K562 (cell line): ENCODE data around the gene SOST. TPM values are rescaled to one million over a fixed set of nuclear protein-coding genes. Genes with fewer than 3 reads are reported as not detected.

Experiments used
- ARNT ChIP-seq, 2 experiments: fragments of 450-650 bp; IDR thresholded peaks; 2 replicates each; pipeline ENCODE4 v1.6.1; 2016; ENCODE audit warnings: mild to moderate bottlenecking in 1 of 2
- E2F6 ChIP-seq, 2 experiments: IDR thresholded peaks; 2 replicates each; pipeline ENCODE4 v1.6.1; 2011; ENCODE audit warnings: borderline replicate concordance in 1 of 2, control low read depth in 1 of 2, low read depth in 1 of 2, low read length in 1 of 2, mild to moderate bottlenecking in 1 of 2, mixed read lengths in 1 of 2, moderate library complexity in 1 of 2; ENCODE audit not compliant: insufficient read depth in 1 of 2, insufficient read length in 1 of 2, poor library complexity in 1 of 2, severe bottlenecking in 1 of 2; ENCODE audit errors: extremely low read depth in 1 of 2
- GABPB1 ChIP-seq: sonication (generic); formaldehyde crosslinking; IDR thresholded peaks from 2 replicates; pipeline ENCODE4 v1.8.0; 2022; ENCODE audit warnings: mild to moderate bottlenecking, missing genetic modification reagents
- GTF2A2 ChIP-seq: IDR thresholded peaks from 2 replicates; pipeline ENCODE4 v1.6.1; 2016; ENCODE audit warnings: mild to moderate bottlenecking, missing genetic modification characterization, missing compliant biosample characterization
- HCFC1 ChIP-seq: IDR thresholded peaks from 2 replicates; pipeline ENCODE4 v1.6.1; 2012; ENCODE audit warnings: low read depth, low read length, improper control_type of control experiment
- HDAC3 ChIP-seq: fragments of 450-650 bp; IDR thresholded peaks from 2 replicates; pipeline ENCODE4 v1.6.1; 2018; ENCODE audit warnings: borderline replicate concordance, mild to moderate bottlenecking, moderate library complexity; ENCODE audit not compliant: partially characterized antibody
- HNRNPK ChIP-seq: fragments of 200-400 bp; formaldehyde crosslinking; IDR thresholded peaks from one replicate; pipeline ENCODE4 v1.6.1; 2018; ENCODE audit warnings: mild to moderate bottlenecking, low read depth, low read length; ENCODE audit not compliant: poor library complexity, severe bottlenecking
- MCM3 ChIP-seq: fragments of 450-650 bp; IDR thresholded peaks from 2 replicates; pipeline ENCODE4 v1.6.1; 2016
- MLLT1 ChIP-seq, 2 experiments: fragments of 450-650 bp; IDR thresholded peaks; 2 replicates each; pipeline ENCODE4 v1.6.1; 2016
- MTA3 ChIP-seq: fragments of 450-650 bp; formaldehyde crosslinking; IDR thresholded peaks from 2 replicates; pipeline ENCODE4 v1.6.1; 2017; ENCODE audit warnings: mild to moderate bottlenecking, borderline replicate concordance
- NCOR1 ChIP-seq: fragments of 450-650 bp; IDR thresholded peaks from 2 replicates; pipeline ENCODE4 v1.6.1; 2016; ENCODE audit warnings: mild to moderate bottlenecking, moderate library complexity
- NFIC ChIP-seq: fragments of 450-650 bp; IDR thresholded peaks from 2 replicates; pipeline ENCODE4 v1.6.1; 2017; ENCODE audit warnings: mild to moderate bottlenecking, inconsistent platforms
- PHB ChIP-seq: fragments of 250-450 bp; sonication (Bioruptor Pico); IDR thresholded peaks from 2 replicates; pipeline ENCODE4 v1.5.0; 2021
- POLR2AphosphoS5 ChIP-seq: IDR thresholded peaks from 2 replicates; pipeline ENCODE4 v1.6.1; 2011; ENCODE audit warnings: mild to moderate bottlenecking, low read depth, low read length, moderate library complexity; ENCODE audit not compliant: control insufficient read depth, insufficient read depth
- SNIP1 ChIP-seq: fragments of 450-650 bp; IDR thresholded peaks from 2 replicates; pipeline ENCODE4 v1.7.1; 2017; ENCODE audit warnings: low read depth, mild to moderate bottlenecking
- ZNF212 ChIP-seq: fragments of 450-650 bp; formaldehyde crosslinking; IDR thresholded peaks from 2 replicates; pipeline ENCODE4 v1.4.0; 2020; ENCODE audit warnings: mild to moderate bottlenecking
- ZNF24 ChIP-seq: fragments of 450-650 bp; IDR thresholded peaks from 2 replicates; pipeline ENCODE4 v1.6.1; 2016
- polyA plus RNA-seq, 8 experiments: library from polyadenylated mRNA; depleted of rRNA in 4 of 8; stranded (reverse) in 5 of 8; unstranded in 3 of 8; fragments of >200 nt; fragmentation: Nextera tagmentation in 2 of 8; fragmentation: Illumina TruSeq in 1 of 8; extraction: Ambion mirVana in 2 of 8; extraction: Trizol in 1 of 8; gene quantifications; 2 replicates each; pipeline versions ENCODE4 v1.2.1 to v1.2.3, GENCODE V29; 2011 to 2014; ENCODE audit warnings: inconsistent platforms in 1 of 8, missing spikeins in 1 of 8
- total RNA-seq, 7 experiments: library from RNA; depleted of rRNA in 6 of 7; stranded (reverse); fragments of >200 nt in 6 of 7; fragmentation: Illumina TruSeq in 2 of 7; extraction: Trizol in 2 of 7; gene quantifications; 2 replicates each; pipeline versions ENCODE4 v1.2.1 to v1.2.3, GENCODE V29; 2011 to 2021; ENCODE audit warnings: low replicate concordance in 1 of 7
- TF ChIP-seq, protein P1 (sequence below): sonication (generic); formaldehyde crosslinking; IDR thresholded peaks from 2 replicates; pipeline ENCODE4 v1.8.0; 2023; ENCODE audit warnings: missing genetic modification reagents, mild to moderate bottlenecking, borderline replicate concordance
- TF ChIP-seq, protein P2 (sequence below): sonication (generic); formaldehyde crosslinking; IDR thresholded peaks from 2 replicates; pipeline ENCODE4 v1.8.1; 2023; ENCODE audit warnings: mild to moderate bottlenecking, missing genetic modification reagents

The SOST gene
- total and polyA plus RNA-seq, 9 of the 15 experiments (the other 6 are each of a cell fraction or from before 2014, with no cell fraction given) = not detected

GRCh38 chr17:43791589-43791988, 33.0 kb upstream of the SOST start (continued):
- TF ChIP-seq MLLT1 (IDR thresholded peaks at IDR 0.05) (peak in 1 of 2 experiments; percentile 100; a peak in 2 of 4 replicates), MCM3 (no peak), HNRNPK (no peak), E2F6 (IDR thresholded peaks at IDR 0.05; ENCODE audit: borderline replicate concordance in 1 of 2, extremely low read depth in 1 of 2, insufficient read depth in 1 of 2, insufficient read length in 1 of 2, low read depth in 1 of 2, low read length in 1 of 2, poor library complexity in 1 of 2, severe bottlenecking in 1 of 2) (no peak), ZNF24 (no peak), PHB (CRISPR knock-in tag) (no peak), HCFC1 (no peak), GABPB1 (CRISPR knock-in tag) (no peak), NFIC (no peak), ARNT (IDR thresholded peaks at IDR 0.05) (0 out of 4 replicates have a peak, but pooled peaks of 1 of the 2 experiments have one; percentile 38), MTA3 (peak; percentile 55; the same call in 1 of the 2 replicates), POLR2AphosphoS5 (no peak), GTF2A2 (tag) (no peak), SNIP1 (no peak), NCOR1 (no peak), ZNF212 (CRISPR knock-in tag) (no peak), HDAC3 (no peak)
- TF ChIP-seq, protein P1, sequence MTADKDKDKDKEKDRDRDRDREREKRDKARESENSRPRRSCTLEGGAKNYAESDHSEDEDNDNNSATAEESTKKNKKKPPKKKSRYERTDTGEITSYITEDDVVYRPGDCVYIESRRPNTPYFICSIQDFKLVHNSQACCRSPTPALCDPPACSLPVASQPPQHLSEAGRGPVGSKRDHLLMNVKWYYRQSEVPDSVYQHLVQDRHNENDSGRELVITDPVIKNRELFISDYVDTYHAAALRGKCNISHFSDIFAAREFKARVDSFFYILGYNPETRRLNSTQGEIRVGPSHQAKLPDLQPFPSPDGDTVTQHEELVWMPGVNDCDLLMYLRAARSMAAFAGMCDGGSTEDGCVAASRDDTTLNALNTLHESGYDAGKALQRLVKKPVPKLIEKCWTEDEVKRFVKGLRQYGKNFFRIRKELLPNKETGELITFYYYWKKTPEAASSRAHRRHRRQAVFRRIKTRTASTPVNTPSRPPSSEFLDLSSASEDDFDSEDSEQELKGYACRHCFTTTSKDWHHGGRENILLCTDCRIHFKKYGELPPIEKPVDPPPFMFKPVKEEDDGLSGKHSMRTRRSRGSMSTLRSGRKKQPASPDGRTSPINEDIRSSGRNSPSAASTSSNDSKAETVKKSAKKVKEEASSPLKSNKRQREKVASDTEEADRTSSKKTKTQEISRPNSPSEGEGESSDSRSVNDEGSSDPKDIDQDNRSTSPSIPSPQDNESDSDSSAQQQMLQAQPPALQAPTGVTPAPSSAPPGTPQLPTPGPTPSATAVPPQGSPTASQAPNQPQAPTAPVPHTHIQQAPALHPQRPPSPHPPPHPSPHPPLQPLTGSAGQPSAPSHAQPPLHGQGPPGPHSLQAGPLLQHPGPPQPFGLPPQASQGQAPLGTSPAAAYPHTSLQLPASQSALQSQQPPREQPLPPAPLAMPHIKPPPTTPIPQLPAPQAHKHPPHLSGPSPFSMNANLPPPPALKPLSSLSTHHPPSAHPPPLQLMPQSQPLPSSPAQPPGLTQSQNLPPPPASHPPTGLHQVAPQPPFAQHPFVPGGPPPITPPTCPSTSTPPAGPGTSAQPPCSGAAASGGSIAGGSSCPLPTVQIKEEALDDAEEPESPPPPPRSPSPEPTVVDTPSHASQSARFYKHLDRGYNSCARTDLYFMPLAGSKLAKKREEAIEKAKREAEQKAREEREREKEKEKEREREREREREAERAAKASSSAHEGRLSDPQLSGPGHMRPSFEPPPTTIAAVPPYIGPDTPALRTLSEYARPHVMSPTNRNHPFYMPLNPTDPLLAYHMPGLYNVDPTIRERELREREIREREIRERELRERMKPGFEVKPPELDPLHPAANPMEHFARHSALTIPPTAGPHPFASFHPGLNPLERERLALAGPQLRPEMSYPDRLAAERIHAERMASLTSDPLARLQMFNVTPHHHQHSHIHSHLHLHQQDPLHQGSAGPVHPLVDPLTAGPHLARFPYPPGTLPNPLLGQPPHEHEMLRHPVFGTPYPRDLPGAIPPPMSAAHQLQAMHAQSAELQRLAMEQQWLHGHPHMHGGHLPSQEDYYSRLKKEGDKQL (CRISPR knock-in tag) = no peak
- TF ChIP-seq, protein P2, sequence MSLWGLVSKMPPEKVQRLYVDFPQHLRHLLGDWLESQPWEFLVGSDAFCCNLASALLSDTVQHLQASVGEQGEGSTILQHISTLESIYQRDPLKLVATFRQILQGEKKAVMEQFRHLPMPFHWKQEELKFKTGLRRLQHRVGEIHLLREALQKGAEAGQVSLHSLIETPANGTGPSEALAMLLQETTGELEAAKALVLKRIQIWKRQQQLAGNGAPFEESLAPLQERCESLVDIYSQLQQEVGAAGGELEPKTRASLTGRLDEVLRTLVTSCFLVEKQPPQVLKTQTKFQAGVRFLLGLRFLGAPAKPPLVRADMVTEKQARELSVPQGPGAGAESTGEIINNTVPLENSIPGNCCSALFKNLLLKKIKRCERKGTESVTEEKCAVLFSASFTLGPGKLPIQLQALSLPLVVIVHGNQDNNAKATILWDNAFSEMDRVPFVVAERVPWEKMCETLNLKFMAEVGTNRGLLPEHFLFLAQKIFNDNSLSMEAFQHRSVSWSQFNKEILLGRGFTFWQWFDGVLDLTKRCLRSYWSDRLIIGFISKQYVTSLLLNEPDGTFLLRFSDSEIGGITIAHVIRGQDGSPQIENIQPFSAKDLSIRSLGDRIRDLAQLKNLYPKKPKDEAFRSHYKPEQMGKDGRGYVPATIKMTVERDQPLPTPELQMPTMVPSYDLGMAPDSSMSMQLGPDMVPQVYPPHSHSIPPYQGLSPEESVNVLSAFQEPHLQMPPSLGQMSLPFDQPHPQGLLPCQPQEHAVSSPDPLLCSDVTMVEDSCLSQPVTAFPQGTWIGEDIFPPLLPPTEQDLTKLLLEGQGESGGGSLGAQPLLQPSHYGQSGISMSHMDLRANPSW (CRISPR knock-in tag) = no peak
